Astrocyte of the spinal cord (primary cell): ENCODE results near the gene BBC3.

Experiments
- DNase-seq: peaks from one replicate; pipeline ENCODE4 v3.0.0; 2011; ENCODE audit warnings: low read depth, low spot score
- H3K4me3 ChIP-seq: 2 replicates; pipeline ENCODE4 v1.5.1; 2011; ENCODE audit warnings: low read depth, mild to moderate bottlenecking, low read length, moderate library complexity
- CTCF ChIP-seq: IDR thresholded peaks from 2 replicates; pipeline ENCODE4 v1.5.1; 2012; ENCODE audit warnings: low read depth, mild to moderate bottlenecking, low read length, inconsistent platforms
- in situ Hi-C: cut with HindIII; loops from 2 replicates; pipeline ENCODE4 v1.10.0; 2017; ENCODE audit warnings: low sequenced_read_pairs

Gene BBC3

GRCh38 chr19:47210180-47210490 is 20.9 kb downstream of the BBC3 start:
- in situ Hi-C loops = no loop called here
- no peak for DNase-seq
- no peak overlapping the region for H3K4me3 ChIP-seq
- TF ChIP-seq CTCF = no peak

GRCh38 chr19:47209319-47210179 is 21.4 kb downstream of the BBC3 start:
- no peak for DNase-seq
- in situ Hi-C loops = no loop called here
- H3K4me3 ChIP-seq = no peak overlapping the region
- no peak for TF ChIP-seq CTCF

- no peak overlapping the region for H3K4me3 ChIP-seq
- no peak for DNase-seq
- in situ Hi-C loops = no loop called here
- no peak for TF ChIP-seq CTCF
These were observed 27.7 kb downstream of the BBC3 start for GRCh38 chr19:47203254-47203653.

GRCh38 chr19:47200530-47200929 is 30.5 kb downstream of the BBC3 start:
- TF ChIP-seq CTCF = no peak
- no peak overlapping the region for H3K4me3 ChIP-seq
- in situ Hi-C loops = no loop called here
- no peak for DNase-seq

GRCh38 chr19:47197141-47197540 is 33.9 kb downstream of the BBC3 start:
- in situ Hi-C loops = no loop called here
- no peak for DNase-seq
- no peak for TF ChIP-seq CTCF
- H3K4me3 ChIP-seq = no peak overlapping the region

GRCh38 chr19:47195434-47195833 is 35.6 kb downstream of the BBC3 start:
- no peak for TF ChIP-seq CTCF
- no peak overlapping the region for H3K4me3 ChIP-seq
- in situ Hi-C loops = no loop called here
- no peak for DNase-seq
